H1 (cell line): ENCODE data around the gene PRICKLE1. TPM values are rescaled to one million over a fixed set of nuclear protein-coding genes. Genes with fewer than 3 reads are reported as not detected.

Experiments used
- BCL11A ChIP-seq, 2 experiments: IDR thresholded peaks; one replicate each; pipeline ENCODE4 v1.6.1; 2011; ENCODE audit warnings: low read depth in 2 of 2, low read length in 2 of 2, mild to moderate bottlenecking in 2 of 2
- CBX8 ChIP-seq: fragments of 300-800, 300-1000 bp; sonication (generic); IDR thresholded peaks from 2 replicates; pipeline ENCODE4 v1.7.1; 2016; ENCODE audit warnings: low read depth, low read length, borderline replicate concordance
- CHD7 ChIP-seq: fragments of 300-600 bp; sonication (generic); IDR thresholded peaks from 2 replicates; pipeline ENCODE4 v1.7.1; 2012; ENCODE audit warnings: low read length, moderate library complexity, mild to moderate bottlenecking, inconsistent platforms; ENCODE audit not compliant: insufficient replicate concordance
- CREB1 ChIP-seq: IDR thresholded peaks from 2 replicates; pipeline ENCODE4 v1.6.1; 2012; ENCODE audit warnings: inconsistent platforms
- CTBP2 ChIP-seq: IDR thresholded peaks from 2 replicates; pipeline ENCODE4 v1.7.0; 2011; ENCODE audit warnings: borderline replicate concordance, mild to moderate bottlenecking, moderate library complexity, mixed read lengths, low read length; ENCODE audit not compliant: insufficient read depth, insufficient read length
- EZH2 ChIP-seq: fragments of 200-600 bp; sonication (generic); IDR thresholded peaks from 2 replicates; pipeline ENCODE4 v1.7.1; 2012; ENCODE audit warnings: low read depth, mild to moderate bottlenecking, moderate library complexity, low read length, inconsistent platforms; ENCODE audit not compliant: severe bottlenecking
- NANOG ChIP-seq: IDR thresholded peaks from 2 replicates; pipeline ENCODE4 v1.6.1; 2011; ENCODE audit warnings: low read length, low read depth, mild to moderate bottlenecking, inconsistent platforms; ENCODE audit not compliant: insufficient read depth, poor library complexity, severe bottlenecking
- POLR2A ChIP-seq, 2 experiments: IDR thresholded peaks; 1 replicate in 1 of 2; 2 replicates in 1 of 2; pipeline ENCODE4 v1.6.1; 2011; ENCODE audit warnings: low read depth in 2 of 2, low read length in 2 of 2, mild to moderate bottlenecking in 2 of 2; ENCODE audit errors: control extremely low read depth in 1 of 2
- POU5F1 ChIP-seq: IDR thresholded peaks from 2 replicates; pipeline ENCODE4 v1.6.1; 2011; ENCODE audit warnings: low read depth, mild to moderate bottlenecking, low read length, moderate library complexity
- SAP30 ChIP-seq: fragments of 300-600 bp; sonication (generic); IDR thresholded peaks from 2 replicates; pipeline ENCODE4 v1.7.1; 2012; ENCODE audit warnings: low read length, moderate library complexity, mild to moderate bottlenecking, inconsistent platforms; ENCODE audit not compliant: insufficient read depth, insufficient replicate concordance
- SP4 ChIP-seq: IDR thresholded peaks from 2 replicates; pipeline ENCODE4 v1.6.1; 2012; ENCODE audit warnings: low read length, inconsistent platforms
- TEAD4 ChIP-seq: IDR thresholded peaks from 2 replicates; pipeline ENCODE4 v1.6.1; 2012; ENCODE audit warnings: low read depth, low read length, inconsistent platforms, mixed read lengths
- polyA plus RNA-seq, 7 experiments: library from polyadenylated mRNA; depleted of rRNA in 3 of 7; stranded (reverse) in 5 of 7; unstranded in 2 of 7; fragments of >200 nt in 5 of 7; fragments of 200-250 nt in 2 of 7; gene quantifications; 1 replicate in 5 of 7; 2 replicates in 1 of 7; 4 replicates in 1 of 7; pipeline versions ENCODE4 v1.2.1 to v1.2.3, GENCODE V29; 2011 to 2013; ENCODE audit warnings: missing spikeins in 2 of 7, mixed read lengths in 2 of 7
- total RNA-seq: library from RNA; stranded (reverse); fragmentation: NEBNext Ultra II Directional; extraction: Animal tissue kit (Norgen Biotek cat#: 25700); gene quantifications from 2 replicates; pipeline ENCODE4 v1.2.1, GENCODE V29; 2021

Gene PRICKLE1
- total and polyA plus RNA-seq, 2 of the 8 experiments (the other 6 are each of a cell fraction or from before 2014, with no cell fraction given), result 14.0 to 22.4 TPM

GRCh38 chr12:42564996-42565395 is 24.6 kb downstream of the PRICKLE1 start (continued):
- TF ChIP-seq CHD7 (no peak), POU5F1 (no peak), CBX8 (no peak), TEAD4 (no peak), POLR2A (IDR thresholded peaks at IDR 0.05; ENCODE audit: control extremely low read depth in 1 of 2, low read depth in 2 of 2, low read length in 2 of 2) (no peak), SP4 (no peak), SAP30 (no peak), NANOG (no peak), BCL11A (IDR thresholded peaks at IDR 0.05; ENCODE audit: low read depth in 2 of 2, low read length in 2 of 2) (no peak), EZH2 (no peak), CREB1 (no peak), CTBP2 (no peak)
